ENCODE data around the gene SYNPO2L. TPM values are rescaled to one million over a fixed set of nuclear protein-coding genes. Genes with fewer than 3 reads are reported as not detected.
"Not testable (repeated sequence)": the region's sequence is repeated elsewhere in the genome, so short reads cannot be mapped to it uniquely, and the experiment has no call there.

Gene SYNPO2L
- total RNA-seq, 1 donor from 2014 or later, result 17.2 TPM

DNA sequence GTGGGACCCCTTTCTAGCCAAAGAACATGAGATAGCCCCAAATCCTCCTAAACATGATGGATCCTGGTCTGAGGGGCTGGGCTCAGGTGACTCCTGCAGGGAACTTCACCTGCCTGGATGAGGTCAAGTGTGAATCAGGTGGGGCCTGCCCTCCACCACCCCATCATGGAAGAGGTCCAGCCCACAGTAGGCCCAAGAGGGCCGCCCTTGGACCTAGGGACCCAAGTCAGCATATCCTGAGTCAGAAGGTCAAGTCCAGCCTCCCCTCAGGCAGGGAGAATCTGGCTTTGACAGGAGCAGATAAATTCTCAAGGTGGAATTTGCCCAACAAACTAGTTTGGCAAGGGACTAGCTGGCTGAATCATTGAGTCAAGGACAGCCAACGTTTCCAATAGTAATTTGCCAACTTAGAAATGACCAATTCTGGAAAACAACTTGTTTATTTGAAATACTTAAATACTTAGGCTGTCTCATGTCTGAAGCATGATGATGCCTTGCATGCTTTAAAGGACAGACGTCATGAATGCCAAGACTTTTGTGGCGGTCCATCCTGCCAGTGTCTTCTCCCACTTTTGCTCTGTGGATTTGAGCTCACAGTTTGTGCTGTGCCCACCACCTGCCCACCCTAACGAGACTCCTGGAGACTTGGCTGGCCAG is 10.5 kb upstream of the SYNPO2L start:
- not testable (repeated sequence) for H3K4me3 ChIP-seq (ENCODE audit: low read length in 3 of 3); H3K27me3 ChIP-seq (ENCODE audit: control insufficient read depth in 3 of 3, insufficient read depth in 3 of 3, low read length in 3 of 3); H3K36me3 ChIP-seq (ENCODE audit: control insufficient read depth in 3 of 3, insufficient read depth in 3 of 3, low read length in 3 of 3); H3K9me3 ChIP-seq (ENCODE audit: control insufficient read depth in 3 of 3, low read length in 3 of 3); H3K27ac ChIP-seq (ENCODE audit: low read depth, low read length); H3K9ac ChIP-seq (ENCODE audit: low read depth in 1 of 3, low read length in 3 of 3)
- peaks cover 3 to 12% (median 7%) of the 10 kb centered on the region in 3 donors for H3K4me1 ChIP-seq (ENCODE audit: control insufficient read depth in 3 of 3, insufficient read depth in 3 of 3, low read length in 3 of 3)

GRCh38 chr10:73665581-73665980 is 9.8 kb upstream of the SYNPO2L start:
- not testable (repeated sequence) for H3K4me3 ChIP-seq (ENCODE audit: low read length in 3 of 3); H3K9me3 ChIP-seq (ENCODE audit: control insufficient read depth in 3 of 3, low read length in 3 of 3); H3K36me3 ChIP-seq (ENCODE audit: control insufficient read depth in 3 of 3, insufficient read depth in 3 of 3, low read length in 3 of 3); H3K27ac ChIP-seq (ENCODE audit: low read depth, low read length); H3K27me3 ChIP-seq (ENCODE audit: control insufficient read depth in 3 of 3, insufficient read depth in 3 of 3, low read length in 3 of 3); H3K9ac ChIP-seq (ENCODE audit: low read depth in 1 of 3, low read length in 3 of 3)
- H3K4me1 ChIP-seq (ENCODE audit: control insufficient read depth in 3 of 3, insufficient read depth in 3 of 3, low read length in 3 of 3), result peaks cover 3 to 12% (median 7%) of the 10 kb centered on the region in 3 donors

DNA sequence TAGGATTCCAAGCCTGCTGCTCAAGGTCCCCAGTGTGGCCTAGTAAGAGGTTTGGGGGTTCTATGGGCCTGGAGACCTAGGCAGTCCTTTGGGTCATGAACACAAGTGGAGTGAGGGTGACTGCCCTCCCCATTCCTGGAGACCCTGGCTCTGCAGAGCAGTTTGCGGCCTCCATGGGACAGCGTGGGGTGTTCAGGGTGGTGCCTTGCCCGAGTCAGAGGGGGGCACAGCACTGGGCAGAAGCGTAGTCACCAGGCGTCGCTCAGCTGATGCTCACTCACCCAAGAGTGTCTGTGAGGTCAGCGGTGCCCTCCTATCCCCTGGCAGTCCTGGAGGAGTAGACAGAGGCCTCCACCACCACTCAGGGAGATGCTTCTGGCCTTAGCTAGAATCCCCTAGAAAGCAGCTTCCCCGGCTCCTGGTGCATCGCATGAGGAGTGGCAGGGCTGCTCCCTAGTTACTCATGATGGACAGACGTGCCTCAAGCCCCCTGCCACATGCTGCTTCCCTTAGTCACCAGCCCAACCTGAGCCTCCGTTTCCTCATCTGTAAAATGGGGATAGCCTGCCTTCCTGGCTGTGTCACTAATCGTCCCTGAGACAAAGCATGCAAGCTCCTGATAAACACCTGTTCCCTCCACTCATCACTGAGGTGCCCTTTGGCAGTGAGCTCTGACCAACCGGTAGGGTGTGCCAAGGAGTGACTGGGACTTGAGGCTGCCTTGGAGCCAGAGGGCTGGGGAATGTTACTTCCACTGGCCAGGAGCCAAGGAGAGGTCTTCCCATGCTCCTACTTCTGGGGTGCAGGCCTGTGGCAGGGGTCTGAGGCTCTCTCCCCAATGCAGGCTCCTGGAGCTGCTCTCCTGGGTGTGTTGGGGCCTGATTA is 8.6 kb upstream of the SYNPO2L start:
- H3K4me3 ChIP-seq (ENCODE audit: low read length in 3 of 3); H3K27me3 ChIP-seq (ENCODE audit: control insufficient read depth in 3 of 3, insufficient read depth in 3 of 3, low read length in 3 of 3); H3K9ac ChIP-seq (ENCODE audit: low read depth in 1 of 3, low read length in 3 of 3); H3K9me3 ChIP-seq (ENCODE audit: control insufficient read depth in 3 of 3, low read length in 3 of 3); H3K36me3 ChIP-seq (ENCODE audit: control insufficient read depth in 3 of 3, insufficient read depth in 3 of 3, low read length in 3 of 3); H3K27ac ChIP-seq (ENCODE audit: low read depth, low read length): not testable (repeated sequence)
- H3K4me1 ChIP-seq (ENCODE audit: control insufficient read depth in 3 of 3, insufficient read depth in 3 of 3, low read length in 3 of 3), result peaks cover 6 to 17% (median 11%) of the 10 kb centered on the region in 3 donors

DNA sequence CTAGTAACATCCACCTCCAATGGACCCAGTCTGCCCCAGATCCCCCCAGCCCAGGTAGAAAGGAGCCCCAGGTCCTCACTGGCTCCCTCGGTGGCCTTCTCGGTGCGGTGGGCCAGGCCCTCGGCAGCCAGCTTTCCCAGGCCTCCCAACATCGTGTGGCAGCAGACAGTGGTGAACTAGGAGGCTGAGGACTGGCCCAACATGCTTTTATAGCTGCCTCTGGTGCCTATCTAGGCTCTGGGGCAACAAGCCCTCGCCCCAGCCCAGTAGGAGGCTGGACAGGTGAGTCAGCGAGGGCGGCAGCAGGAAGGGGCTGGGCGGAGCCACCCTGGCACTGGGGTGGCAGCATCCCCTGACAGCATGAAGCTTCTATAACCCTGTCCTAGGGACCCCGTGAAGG is 7.8 kb upstream of the SYNPO2L start:
- H3K27me3 ChIP-seq (ENCODE audit: control insufficient read depth in 3 of 3, insufficient read depth in 3 of 3, low read length in 3 of 3); H3K27ac ChIP-seq (ENCODE audit: low read depth, low read length); H3K4me3 ChIP-seq (ENCODE audit: low read length in 3 of 3); H3K9ac ChIP-seq (ENCODE audit: low read depth in 1 of 3, low read length in 3 of 3); H3K9me3 ChIP-seq (ENCODE audit: control insufficient read depth in 3 of 3, low read length in 3 of 3); H3K36me3 ChIP-seq (ENCODE audit: control insufficient read depth in 3 of 3, insufficient read depth in 3 of 3, low read length in 3 of 3): not testable (repeated sequence)
- H3K4me1 ChIP-seq (ENCODE audit: control insufficient read depth in 3 of 3, insufficient read depth in 3 of 3, low read length in 3 of 3), result peaks cover 10 to 23% (median 11%) of the 10 kb centered on the region in 3 donors

DNA sequence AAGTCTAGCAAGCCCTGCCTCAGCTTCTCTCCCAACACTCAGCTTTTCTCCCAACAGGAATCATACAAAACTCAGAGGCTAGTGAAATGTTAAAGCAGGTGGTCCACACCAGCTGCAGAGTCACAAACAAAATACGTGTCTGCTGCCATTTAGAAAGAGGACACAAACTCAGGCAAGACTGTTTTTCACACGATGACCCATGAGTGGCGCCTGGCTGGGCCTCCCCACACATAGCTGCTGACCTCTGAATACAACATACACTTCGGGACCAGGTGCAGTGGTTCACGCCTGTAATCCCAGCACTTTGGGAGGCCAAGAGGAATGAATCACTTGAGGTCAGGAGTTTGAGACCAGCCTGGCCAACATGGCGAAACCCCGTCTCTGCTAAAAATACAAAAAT is 6.9 kb upstream of the SYNPO2L start:
- peaks cover 10 to 25% (median 11%) of the 10 kb centered on the region in 3 donors for H3K4me1 ChIP-seq (ENCODE audit: control insufficient read depth in 3 of 3, insufficient read depth in 3 of 3, low read length in 3 of 3)
- H3K27ac ChIP-seq (ENCODE audit: low read depth, low read length); H3K27me3 ChIP-seq (ENCODE audit: control insufficient read depth in 3 of 3, insufficient read depth in 3 of 3, low read length in 3 of 3); H3K36me3 ChIP-seq (ENCODE audit: control insufficient read depth in 3 of 3, insufficient read depth in 3 of 3, low read length in 3 of 3); H3K9me3 ChIP-seq (ENCODE audit: control insufficient read depth in 3 of 3, low read length in 3 of 3); H3K4me3 ChIP-seq (ENCODE audit: low read length in 3 of 3); H3K9ac ChIP-seq (ENCODE audit: low read depth in 1 of 3, low read length in 3 of 3): not testable (repeated sequence)

DNA sequence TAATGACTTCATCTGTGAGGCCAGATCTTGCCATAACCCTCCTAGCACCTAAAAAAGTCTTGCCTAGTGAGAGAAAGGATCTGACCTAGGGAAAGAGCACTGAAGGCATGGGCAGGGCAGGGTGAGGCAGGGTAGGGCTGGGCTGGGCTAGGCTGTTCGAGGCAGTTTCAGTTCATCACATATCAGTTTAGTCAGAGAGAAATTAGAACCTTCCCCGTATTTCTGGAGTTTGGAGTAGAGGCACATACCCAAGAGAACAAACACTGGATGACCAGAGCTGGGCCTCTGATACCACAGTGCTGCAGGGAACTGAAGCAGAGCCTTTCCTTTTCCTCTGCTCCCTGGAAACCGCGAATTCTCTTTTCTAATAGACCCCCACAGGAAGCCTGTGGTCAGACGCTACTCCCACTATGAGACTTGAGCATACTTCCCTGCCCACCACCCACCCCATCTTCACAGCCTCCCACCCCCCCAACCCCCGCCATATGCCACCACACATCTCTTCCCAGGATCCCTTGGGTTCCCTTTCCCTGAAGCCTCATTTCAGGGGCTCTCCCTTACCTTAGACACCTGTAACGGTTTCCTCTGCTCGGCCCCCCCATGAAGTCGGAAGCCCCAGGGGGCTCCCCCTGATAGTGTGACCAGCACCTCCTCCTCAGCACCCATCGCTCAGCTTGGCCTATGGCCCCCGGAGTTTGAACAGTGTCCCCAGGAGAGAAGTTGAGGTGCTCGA is 406 bp downstream of the SYNPO2L start:
- no peaks in the 10 kb centered on the region for H3K27me3 ChIP-seq (ENCODE audit: control insufficient read depth in 3 of 3, insufficient read depth in 3 of 3, low read length in 3 of 3)
- peak overlapping the region; percentile 96 to 99 (median 97) for H3K9ac ChIP-seq (ENCODE audit: low read depth in 1 of 3, low read length in 3 of 3)
- H3K27ac ChIP-seq (ENCODE audit: low read depth, low read length), result peak overlapping the region; percentile 96
- H3K4me1 ChIP-seq (ENCODE audit: control insufficient read depth in 3 of 3, insufficient read depth in 3 of 3, low read length in 3 of 3), result peaks cover 25 to 54% (median 35%) of the 10 kb centered on the region in 3 donors
- peak overlapping the region; percentile 77 to 86 (median 86) for H3K4me3 ChIP-seq (ENCODE audit: low read length in 3 of 3)
- peaks cover 13 to 16% (median 13%) of the 10 kb centered on the region in 3 donors for H3K36me3 ChIP-seq (ENCODE audit: control insufficient read depth in 3 of 3, insufficient read depth in 3 of 3, low read length in 3 of 3)
- H3K9me3 ChIP-seq (ENCODE audit: control insufficient read depth in 3 of 3, low read length in 3 of 3), result no peaks in the 10 kb centered on the region

DNA sequence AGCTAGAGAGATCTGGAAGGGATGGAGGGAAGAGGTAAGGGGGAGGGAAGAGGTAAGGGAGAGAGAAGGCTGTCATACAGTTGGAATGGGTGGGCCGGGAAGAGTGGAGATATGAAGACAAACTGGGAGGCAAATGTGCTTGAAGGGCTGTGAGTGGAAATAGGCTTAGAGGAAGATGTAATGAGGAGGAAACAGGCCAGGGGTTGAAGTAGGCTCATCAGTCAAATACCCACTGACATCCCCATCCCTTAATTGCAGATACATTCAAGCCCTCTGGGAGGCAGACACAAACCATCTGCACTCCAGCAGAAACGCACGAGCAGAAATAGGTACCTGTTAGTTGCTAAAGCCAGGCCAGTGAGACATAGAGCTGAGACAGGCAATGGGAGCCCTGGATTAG is 2.1 kb downstream of the SYNPO2L start:
- peak overlapping the region; percentile 96 to 99 (median 97) for H3K9ac ChIP-seq (ENCODE audit: low read depth in 1 of 3, low read length in 3 of 3)
- H3K9me3 ChIP-seq (ENCODE audit: control insufficient read depth in 3 of 3, low read length in 3 of 3), result no peaks in the 10 kb centered on the region
- H3K27ac ChIP-seq (ENCODE audit: low read depth, low read length), result peak overlapping the region; percentile 96
- H3K4me1 ChIP-seq (ENCODE audit: control insufficient read depth in 3 of 3, insufficient read depth in 3 of 3, low read length in 3 of 3), result peaks cover 38 to 60% (median 46%) of the 10 kb centered on the region in 3 donors
- peaks cover 17 to 33% (median 19%) of the 10 kb centered on the region in 3 donors for H3K36me3 ChIP-seq (ENCODE audit: control insufficient read depth in 3 of 3, insufficient read depth in 3 of 3, low read length in 3 of 3)
- H3K27me3 ChIP-seq (ENCODE audit: control insufficient read depth in 3 of 3, insufficient read depth in 3 of 3, low read length in 3 of 3), result no peaks in the 10 kb centered on the region
- peak overlapping the region; percentile 77 to 86 (median 86) for H3K4me3 ChIP-seq (ENCODE audit: low read length in 3 of 3)

- Histone ChIP-seq H3K27me3 (ENCODE audit: control insufficient read depth in 3 of 3, insufficient read depth in 3 of 3, low read length in 3 of 3) (no peaks in the 10 kb centered on the region), H3K4me3 (ENCODE audit: low read length in 3 of 3) (peak overlapping the region; percentile 77 to 86 (median 86))
These were observed 2.6 kb downstream of the SYNPO2L start for GRCh38 chr10:73653195-73653594.

DNA sequence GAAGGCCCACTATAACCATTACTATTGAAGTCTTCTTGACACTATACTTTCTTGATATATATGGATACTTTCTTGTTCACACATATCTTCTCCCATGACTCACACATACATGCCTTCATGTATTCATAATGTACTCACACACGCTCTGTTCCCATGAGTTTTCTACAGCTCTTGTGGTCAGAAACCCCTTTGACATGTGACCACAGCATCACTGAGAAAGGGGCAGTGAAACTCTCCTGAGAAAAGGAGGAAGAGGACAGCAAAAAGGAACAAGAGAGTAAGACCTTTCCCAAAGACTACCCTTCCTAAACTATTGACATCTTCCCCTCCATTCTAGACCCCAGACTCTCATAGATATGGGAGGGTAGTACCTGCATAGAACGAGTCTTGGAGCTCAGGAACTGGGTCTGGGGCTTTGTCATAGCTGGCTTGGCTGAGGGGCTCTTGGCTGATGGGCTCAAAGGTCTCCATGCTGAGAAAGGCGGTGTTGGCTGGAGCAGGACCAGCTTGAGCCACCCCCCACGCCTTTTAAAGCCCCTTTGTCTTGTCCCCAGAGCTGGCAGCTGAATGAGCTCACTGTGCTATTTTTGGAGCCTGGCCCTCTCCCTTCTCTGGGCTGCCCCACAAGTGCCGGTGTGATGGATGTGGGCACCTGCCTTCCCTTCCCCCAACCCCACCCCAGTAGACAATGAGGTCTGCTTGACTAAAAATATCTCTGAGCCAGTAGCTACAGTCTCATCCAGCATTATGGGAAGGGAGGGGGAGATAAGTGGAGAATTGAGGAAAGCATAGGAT is 5.1 kb downstream of the SYNPO2L start:
- peaks cover 53 to 74% (median 66%) of the 10 kb centered on the region in 3 donors for H3K4me1 ChIP-seq (ENCODE audit: control insufficient read depth in 3 of 3, insufficient read depth in 3 of 3, low read length in 3 of 3)
- no peaks in the 10 kb centered on the region for H3K9me3 ChIP-seq (ENCODE audit: control insufficient read depth in 3 of 3, low read length in 3 of 3)
- H3K9ac ChIP-seq (ENCODE audit: low read depth in 1 of 3, low read length in 3 of 3), result peak overlapping the region; percentile 71 to 82 (median 80)
- no peaks in the 10 kb centered on the region for H3K27me3 ChIP-seq (ENCODE audit: control insufficient read depth in 3 of 3, insufficient read depth in 3 of 3, low read length in 3 of 3)
- peak overlapping the region; percentile 50 to 72 (median 58) for H3K4me3 ChIP-seq (ENCODE audit: low read length in 3 of 3)
- H3K36me3 ChIP-seq (ENCODE audit: control insufficient read depth in 3 of 3, insufficient read depth in 3 of 3, low read length in 3 of 3), result peaks cover 20 to 33% (median 25%) of the 10 kb centered on the region in 3 donors
- peak overlapping the region; percentile 96 for H3K27ac ChIP-seq (ENCODE audit: low read depth, low read length)

More at GRCh38 chr10:73653195-73653594, 2.6 kb downstream of the SYNPO2L start:
- Histone ChIP-seq H3K9ac (ENCODE audit: low read depth in 1 of 3, low read length in 3 of 3) (peak overlapping the region; percentile 36 to 99 (median 96)), H3K27ac (ENCODE audit: low read depth, low read length) (peak overlapping the region; percentile 96), H3K36me3 (ENCODE audit: control insufficient read depth in 3 of 3, insufficient read depth in 3 of 3, low read length in 3 of 3) (peaks cover 19 to 33% (median 24%) of the 10 kb centered on the region in 3 donors), H3K4me1 (ENCODE audit: control insufficient read depth in 3 of 3, insufficient read depth in 3 of 3, low read length in 3 of 3) (peaks cover 43 to 63% (median 51%) of the 10 kb centered on the region in 3 donors), H3K9me3 (ENCODE audit: control insufficient read depth in 3 of 3, low read length in 3 of 3) (no peaks in the 10 kb centered on the region)

All from skeletal muscle tissue (tissue), 4 donors.